ENCODE data around the gene UFD1. TPM values are rescaled to one million over a fixed set of nuclear protein-coding genes. Genes with fewer than 3 reads are reported as not detected.

Gene UFD1
- total and polyA plus RNA-seq, 2 donors (not counting 1 experiment from before 2014, with no cell fraction given), result 43.5 to 70.1 TPM

GRCh38 chr22:19527321-19527721 lies 48.3 kb upstream of the UFD1 start:
- Histone ChIP-seq H3K79me2 (ENCODE audit: control insufficient read depth, insufficient read depth, low read length) (no peaks in the 10 kb centered on the region), H3K27ac (ENCODE audit: low read length in 2 of 2) (no peak overlapping the region), H4K20me1 (ENCODE audit: control insufficient read depth, insufficient read depth, low read length, poor library complexity, severe bottlenecking) (no peaks in the 10 kb centered on the region), H3K4me1 (ENCODE audit: control insufficient read depth in 2 of 2, insufficient read depth in 2 of 2, low read length in 2 of 2) (peaks cover 8 to 22% of the 10 kb centered on the region in 2 donors), H3K9me3 (ENCODE audit: control extremely low read depth in 1 of 3, control insufficient read depth in 2 of 3, insufficient read depth in 1 of 3, low read length in 2 of 3) (peaks cover 0 to 2% (median 0%) of the 10 kb centered on the region in 3 donors), H3K27me3 (replicated peaks in 1 of 4; ENCODE audit: control extremely low read depth in 1 of 4, control insufficient read depth in 3 of 4, insufficient read depth in 4 of 4, low read length in 3 of 4) (peaks cover 0 to 41% (median 5%) of the 10 kb centered on the region in 4 experiments), H3K4me3 (ENCODE audit: control extremely low read depth in 1 of 5, extremely low read depth in 1 of 5, insufficient read depth in 1 of 5, low read depth in 2 of 5, low read length in 4 of 5) (no peak overlapping the region), H2AFZ (ENCODE audit: insufficient read depth, low read depth, low read length, poor library complexity, severe bottlenecking) (no peak overlapping the region), H3K4me2 (replicated peaks; ENCODE audit: low read depth, low read length, poor library complexity, severe bottlenecking) (no peak overlapping the region), H3K9ac (ENCODE audit: low read length) (no peak overlapping the region), H3K36me3 (replicated peaks in 1 of 2; ENCODE audit: control extremely low read depth in 1 of 2, control insufficient read depth in 1 of 2, extremely low read depth in 1 of 2, insufficient read depth in 2 of 2, low read length in 1 of 2) (no peaks in the 10 kb centered on the region)
- intact Hi-C loops (cut with micrococcal nuclease), result no loop called here
- DNase-seq, result no peak
- no peak for ATAC-seq (ENCODE audit: low read depth)
- CTCF ChIA-PET, result no interaction called here
- POLR2A ChIA-PET, result no interaction called here
- TF ChIP-seq EZH2 (IDR thresholded peaks at IDR 0.05; ENCODE audit: borderline replicate concordance, insufficient read depth, low read depth, low read length, poor library complexity, severe bottlenecking), result no peak
- TF ChIP-seq CTCF (IDR thresholded peaks at IDR 0.05), result no peak
- 96% methylated on average over 5 of the region's 5 CpGs for WGBS (ENCODE audit: insufficient coverage)
- Mint-ChIP-seq H3K27ac (no peak overlapping the region), H3K4me3 (no peak overlapping the region), H3K4me1 (peaks cover 12% of the 10 kb centered on the region), H3K9me3 (ENCODE audit: insufficient read depth) (no peaks in the 10 kb centered on the region), H3K27me3 (peaks cover 26% of the 10 kb centered on the region)

- Histone ChIP-seq H3K79me2 (ENCODE audit: control insufficient read depth, insufficient read depth, low read length) (no peaks in the 10 kb centered on the region), H3K9me3 (ENCODE audit: control extremely low read depth in 1 of 3, control insufficient read depth in 2 of 3, insufficient read depth in 1 of 3, low read length in 2 of 3) (peaks cover 0 to 2% (median 0%) of the 10 kb centered on the region in 3 donors), H3K27me3 (replicated peaks in 1 of 4; ENCODE audit: control extremely low read depth in 1 of 4, control insufficient read depth in 3 of 4, insufficient read depth in 4 of 4, low read length in 3 of 4) (peaks cover 0 to 41% (median 5%) of the 10 kb centered on the region in 4 experiments), H4K20me1 (ENCODE audit: control insufficient read depth, insufficient read depth, low read length, poor library complexity, severe bottlenecking) (no peaks in the 10 kb centered on the region), H3K9ac (ENCODE audit: low read length) (no peak overlapping the region), H3K4me1 (ENCODE audit: control insufficient read depth in 2 of 2, insufficient read depth in 2 of 2, low read length in 2 of 2) (peaks cover 8 to 22% of the 10 kb centered on the region in 2 donors), H3K27ac (ENCODE audit: low read length in 2 of 2) (no peak overlapping the region), H3K4me3 (ENCODE audit: control extremely low read depth in 1 of 5, extremely low read depth in 1 of 5, insufficient read depth in 1 of 5, low read depth in 2 of 5, low read length in 4 of 5) (no peak overlapping the region), H3K4me2 (replicated peaks; ENCODE audit: low read depth, low read length, poor library complexity, severe bottlenecking) (no peak overlapping the region), H2AFZ (ENCODE audit: insufficient read depth, low read depth, low read length, poor library complexity, severe bottlenecking) (no peak overlapping the region), H3K36me3 (replicated peaks in 1 of 2; ENCODE audit: control extremely low read depth in 1 of 2, control insufficient read depth in 1 of 2, extremely low read depth in 1 of 2, insufficient read depth in 2 of 2, low read length in 1 of 2) (no peaks in the 10 kb centered on the region)
- no peak for DNase-seq
- Mint-ChIP-seq H3K4me1 (peaks cover 12% of the 10 kb centered on the region), H3K27ac (no peak overlapping the region), H3K4me3 (no peak overlapping the region), H3K9me3 (ENCODE audit: insufficient read depth) (no peaks in the 10 kb centered on the region), H3K27me3 (peaks cover 26% of the 10 kb centered on the region)
- intact Hi-C loops (cut with micrococcal nuclease), result no loop called here
- ChIA-PET POLR2A (no interaction called here), CTCF (no interaction called here)
- TF ChIP-seq CTCF (IDR thresholded peaks at IDR 0.05) (no peak), EZH2 (IDR thresholded peaks at IDR 0.05; ENCODE audit: borderline replicate concordance, insufficient read depth, low read depth, low read length, poor library complexity, severe bottlenecking) (no peak)
- 92% methylated on average over 7 of the region's 7 CpGs for WGBS (ENCODE audit: insufficient coverage)
- ATAC-seq (ENCODE audit: low read depth), result no peak
Observed at GRCh38 chr22:19526702-19527111, 47.7 kb upstream of the UFD1 start.
